HUES6 (cell line): ENCODE data around the gene PTGES3.

Experiments
- H3K27ac ChIP-seq: 2 replicates; pipeline ENCODE4 v1.7.0; 2013; ENCODE audit warnings: low read depth, mild to moderate bottlenecking, low read length, inconsistent platforms
- H3K27me3 ChIP-seq: 2 replicates; pipeline ENCODE4 v1.6.1; 2013; ENCODE audit warnings: low read length; ENCODE audit not compliant: control insufficient read depth, insufficient read depth
- H3K36me3 ChIP-seq: 2 replicates; pipeline ENCODE4 v1.6.1; 2013; ENCODE audit warnings: low read length; ENCODE audit not compliant: control insufficient read depth, insufficient read depth
- H3K4me1 ChIP-seq: 2 replicates; pipeline ENCODE4 v1.6.1; 2013; ENCODE audit warnings: low read length; ENCODE audit not compliant: control insufficient read depth, insufficient read depth
- H3K4me3 ChIP-seq: 2 replicates; pipeline ENCODE4 v1.5.1; 2013; ENCODE audit warnings: low read depth, low read length
- H3K9ac ChIP-seq: one replicate; pipeline ENCODE4 v1.6.1; 2013; ENCODE audit warnings: mild to moderate bottlenecking, low read length
- H3K9me3 ChIP-seq: 2 replicates; pipeline ENCODE4 v1.6.1; 2013; ENCODE audit warnings: low read depth, low read length; ENCODE audit not compliant: control insufficient read depth, insufficient read depth

The PTGES3 gene

GRCh38 chr12:56645717-56646446, 42.2 kb downstream of the PTGES3 start, which contains the start of gene ATP5F1B:
Gene ATP5F1B, minus strand, starts transcription at chr12:56645984. Its CDS starts 21 bp downstream, at chr12:56645963.
- Histone ChIP-seq H3K9me3 (no peaks in the 10 kb centered on the region), H3K27ac (peak within 1 kb of the TSS; percentile 87), H3K4me1 (peaks cover 3% of the 10 kb centered on the region), H3K27me3 (no peaks in the 10 kb centered on the region), H3K4me3 (peak within 1 kb of the TSS; percentile 91), H3K9ac (peak within 1 kb of the TSS; percentile 97), H3K36me3 (peaks cover 47% of the 10 kb centered on the region)

- Histone ChIP-seq H3K4me3 (peak overlapping the region; percentile 91), H3K9ac (peak overlapping the region; percentile 97), H3K4me1 (peaks cover 3% of the 10 kb centered on the region), H3K36me3 (peaks cover 53% of the 10 kb centered on the region), H3K27me3 (no peaks in the 10 kb centered on the region), H3K27ac (peak overlapping the region; percentile 87), H3K9me3 (no peaks in the 10 kb centered on the region)
These were observed 42.8 kb downstream of the PTGES3 start for GRCh38 chr12:56645201-56645716.

DNA sequence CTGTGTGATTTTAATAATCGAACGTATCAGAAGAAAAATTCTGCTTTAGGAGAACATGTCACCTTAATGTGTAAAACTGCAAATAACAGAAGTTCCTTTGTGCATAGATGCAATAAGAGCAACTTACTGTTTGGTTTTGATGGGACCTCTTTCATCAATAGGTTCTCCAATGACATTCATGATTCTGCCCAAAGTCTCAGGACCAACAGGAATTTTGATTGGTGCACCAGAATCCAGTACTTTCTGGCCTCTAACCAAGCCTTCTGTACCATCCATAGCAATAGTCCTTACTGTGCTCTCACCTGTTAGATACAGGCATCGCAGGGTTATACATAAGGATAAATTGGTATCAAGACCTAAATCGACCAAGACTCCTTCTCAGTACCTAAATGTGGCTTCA, 43.4 kb downstream of the PTGES3 start:
- H3K4me1 ChIP-seq: peaks cover 3% of the 10 kb centered on the region
- H3K27me3 ChIP-seq: no peaks in the 10 kb centered on the region
- H3K9ac ChIP-seq: peak overlapping the region; percentile 97
- H3K9me3 ChIP-seq: no peaks in the 10 kb centered on the region
- H3K4me3 ChIP-seq: peak overlapping the region; percentile 91
- no peak overlapping the region for H3K27ac ChIP-seq
- H3K36me3 ChIP-seq: peaks cover 59% of the 10 kb centered on the region

DNA sequence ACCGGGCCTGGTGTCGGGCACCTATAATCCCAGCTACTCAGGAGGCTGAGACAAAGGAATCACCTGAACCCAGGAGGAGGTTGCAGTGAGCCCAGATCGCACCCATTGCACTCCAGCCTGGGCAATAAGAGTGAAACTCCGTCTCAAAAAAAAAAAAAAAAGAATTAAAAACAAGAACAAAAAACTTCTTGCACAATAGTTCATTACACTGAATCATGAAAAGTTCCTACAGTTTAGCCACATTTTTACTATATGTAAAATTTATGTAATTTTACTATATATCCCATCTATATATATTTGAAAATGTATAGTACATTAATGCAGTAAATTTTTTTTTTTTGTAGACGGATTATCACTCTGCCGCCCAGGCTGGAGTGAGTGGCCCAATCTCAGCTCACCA, 46.9 kb downstream of the PTGES3 start:
- peaks cover 3% of the 10 kb centered on the region; the same call in 1 of the 2 replicates for H3K4me1 ChIP-seq
- peaks cover 85% of the 10 kb centered on the region for H3K36me3 ChIP-seq
- no peak overlapping the region for H3K4me3 ChIP-seq
- H3K9ac ChIP-seq: no peak overlapping the region
- no peaks in the 10 kb centered on the region for H3K9me3 ChIP-seq
- no peak overlapping the region for H3K27ac ChIP-seq
- H3K27me3 ChIP-seq: no peaks in the 10 kb centered on the region

DNA sequence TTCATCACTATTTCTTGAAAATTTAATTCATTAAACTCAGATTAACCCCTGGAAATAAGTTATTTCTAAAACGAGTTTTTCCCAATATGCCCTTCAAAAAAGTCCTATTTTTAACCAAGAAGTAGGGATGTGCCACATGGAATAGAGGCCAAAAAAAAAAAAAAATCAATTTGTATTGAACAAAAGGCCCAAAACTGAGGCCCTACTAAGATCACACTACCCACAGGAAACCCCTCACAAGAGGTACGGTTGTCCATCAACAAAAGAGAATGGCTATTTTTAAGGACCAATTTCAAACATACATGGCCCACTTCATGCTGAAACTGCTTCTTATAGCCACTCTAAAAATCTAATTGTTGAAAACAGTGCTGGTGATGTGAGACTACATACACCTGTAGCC, 50.5 kb downstream of the PTGES3 start:
- peaks cover 21% of the 10 kb centered on the region for H3K4me1 ChIP-seq
- H3K9me3 ChIP-seq: no peaks in the 10 kb centered on the region
- no peaks in the 10 kb centered on the region for H3K27me3 ChIP-seq
- H3K27ac ChIP-seq: no peak overlapping the region
- H3K36me3 ChIP-seq: peaks cover 55% of the 10 kb centered on the region
- no peak overlapping the region for H3K4me3 ChIP-seq
- no peak overlapping the region for H3K9ac ChIP-seq

DNA sequence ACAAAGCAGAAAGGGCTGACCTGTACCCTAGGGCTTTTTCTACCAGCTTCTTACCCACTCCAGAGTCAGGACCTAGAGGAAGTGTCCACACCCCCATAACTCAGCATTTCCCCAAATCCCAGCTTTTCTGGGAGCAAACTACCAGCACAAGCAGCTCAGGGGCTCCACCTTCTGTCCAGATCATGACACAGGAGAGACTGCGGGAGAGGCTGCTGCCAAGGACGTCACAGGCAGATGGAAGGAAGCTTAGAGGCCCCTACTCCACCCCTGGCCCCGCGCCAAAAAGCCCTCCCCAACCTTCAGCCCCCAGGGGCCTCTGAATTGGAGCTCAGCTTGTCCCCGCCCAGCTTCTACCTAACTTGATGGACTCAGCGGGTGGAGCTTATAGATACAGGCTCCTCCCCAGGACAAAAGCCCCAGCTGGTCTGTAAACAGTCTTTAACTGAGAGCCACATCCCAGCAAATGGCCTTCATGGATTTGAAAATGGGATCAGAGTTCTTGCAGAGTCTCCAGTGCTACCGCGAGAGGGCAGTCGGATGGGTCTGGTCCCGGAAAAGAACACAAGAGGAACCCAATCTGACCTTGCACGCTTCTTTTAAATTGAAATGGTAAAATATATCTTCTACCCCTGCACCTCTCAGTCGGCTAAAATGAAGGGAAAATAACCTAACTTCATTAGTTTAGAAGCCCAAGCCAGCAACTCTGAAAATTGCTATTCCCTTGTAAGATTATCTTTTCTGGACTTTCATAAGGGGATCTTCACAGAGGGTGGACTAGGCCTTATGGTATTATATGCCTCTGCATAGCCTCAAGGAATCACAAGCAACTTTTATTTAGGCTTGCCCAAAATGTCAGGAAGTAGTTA, 51.2 kb downstream of the PTGES3 start:
- Histone ChIP-seq H3K27me3 (no peaks in the 10 kb centered on the region), H3K9me3 (no peaks in the 10 kb centered on the region), H3K9ac (peak overlapping the region; percentile 44), H3K4me1 (peaks cover 27% of the 10 kb centered on the region), H3K36me3 (peaks cover 48% of the 10 kb centered on the region), H3K4me3 (peak overlapping the region; percentile 94), H3K27ac (no peak overlapping the region)

GRCh38 chr12:56635806-56636674, 52.0 kb downstream of the PTGES3 start:
- H3K9ac ChIP-seq: peak overlapping the region; percentile 44
- H3K36me3 ChIP-seq: peaks cover 39% of the 10 kb centered on the region
- H3K9me3 ChIP-seq: no peaks in the 10 kb centered on the region
- no peaks in the 10 kb centered on the region for H3K27me3 ChIP-seq
- peaks cover 33% of the 10 kb centered on the region for H3K4me1 ChIP-seq
- H3K27ac ChIP-seq: no peak overlapping the region
- H3K4me3 ChIP-seq: peak overlapping the region; percentile 94

DNA sequence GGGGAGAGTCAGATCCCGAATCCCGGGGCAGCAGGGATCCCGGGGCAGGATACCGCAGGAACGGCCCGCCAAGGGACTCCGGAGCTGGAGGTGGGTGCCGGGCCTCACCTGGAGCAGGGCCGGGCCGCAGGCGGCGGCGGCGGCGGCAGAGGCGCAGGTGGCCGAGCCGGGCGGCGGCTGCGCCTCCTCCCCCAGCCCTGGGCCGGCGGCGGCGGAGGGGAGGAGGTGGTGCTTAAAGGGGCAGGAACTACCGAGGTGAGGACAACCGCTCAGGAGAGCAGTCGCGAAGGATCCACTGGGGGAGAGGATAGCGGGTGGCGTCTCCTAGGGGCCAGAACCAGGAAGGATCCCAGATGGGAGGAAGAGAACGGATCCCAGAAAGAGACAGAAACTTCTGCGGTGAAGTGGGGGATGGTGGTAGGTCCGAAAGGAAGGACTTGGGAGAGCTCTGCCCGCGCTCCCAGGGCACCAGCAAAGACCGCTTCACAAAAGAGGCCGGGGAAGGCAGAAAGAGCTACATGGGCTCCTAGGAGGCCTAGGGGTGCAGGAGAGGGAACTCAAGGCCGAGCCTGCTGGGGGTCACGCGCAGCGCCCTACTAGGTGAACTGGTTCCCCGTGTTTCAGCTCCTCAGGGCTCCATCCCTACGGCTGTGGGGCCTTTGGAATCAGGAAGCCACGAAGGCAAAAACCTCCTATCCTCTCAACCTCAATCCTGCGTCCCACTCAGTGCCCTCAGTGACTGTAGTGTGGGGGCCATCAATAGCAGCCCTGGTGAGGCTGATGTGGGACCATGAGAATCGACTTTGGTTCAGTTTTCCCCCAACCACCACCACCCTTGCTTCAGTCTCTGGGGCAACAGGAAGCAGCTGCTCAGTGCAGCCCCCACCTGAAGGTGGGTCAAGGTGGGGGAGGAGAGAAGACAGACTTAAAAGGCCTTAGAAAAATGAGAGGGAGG, 53.0 kb downstream of the PTGES3 start:
- H3K27me3 ChIP-seq: no peaks in the 10 kb centered on the region
- H3K4me1 ChIP-seq: peaks cover 38% of the 10 kb centered on the region
- H3K36me3 ChIP-seq: peaks cover 30% of the 10 kb centered on the region
- no peaks in the 10 kb centered on the region for H3K9me3 ChIP-seq
- no peak overlapping the region for H3K27ac ChIP-seq
- peak overlapping the region; percentile 67 for H3K9ac ChIP-seq
- H3K4me3 ChIP-seq: peak overlapping the region; percentile 94

GRCh38 chr12:56634242-56634836, 53.7 kb downstream of the PTGES3 start:
- Histone ChIP-seq H3K9me3 (no peaks in the 10 kb centered on the region), H3K9ac (peak overlapping the region; percentile 67), H3K27me3 (no peaks in the 10 kb centered on the region), H3K4me1 (peaks cover 38% of the 10 kb centered on the region), H3K4me3 (peak overlapping the region; percentile 94), H3K36me3 (peaks cover 23% of the 10 kb centered on the region), H3K27ac (no peak overlapping the region)
